Effector memory CD8-positive, alpha-beta T cell (primary cell): Measurements from ENCODE around the gene SRGAP1.
"Not testable (repeated sequence)": the region's sequence is repeated elsewhere in the genome, so short reads cannot be mapped to it uniquely, and the experiment has no call there.

Source experiments
- ATAC-seq: fragments of 150-1000 bp; cut with Tn5 transposase; replicated peaks from 2 replicates; pipeline ENCODE4 v1.10.0; 2021; ENCODE audit warnings: mild to moderate bottlenecking, moderate library complexity
- DNase-seq, 3 experiments: peaks; one replicate each; pipeline ENCODE4 v3.0.0; 2021
- H3K27ac Mint-ChIP-seq, 2 donors: one replicate each; pipeline ENCODE4 v1.8.0; 2022; ENCODE audit warnings: mild to moderate bottlenecking in 2 of 2, mixed read lengths in 2 of 2, moderate library complexity in 2 of 2
- H3K27me3 Mint-ChIP-seq, 2 donors: one replicate each; pipeline ENCODE4 v1.8.0; 2022; ENCODE audit warnings: mixed read lengths in 2 of 2
- H3K36me3 Mint-ChIP-seq: one replicate; pipeline ENCODE4 v1.8.0; 2022; ENCODE audit warnings: mild to moderate bottlenecking, moderate library complexity, mixed read lengths; ENCODE audit not compliant: insufficient read depth
- H3K4me1 Mint-ChIP-seq, 2 donors: one replicate each; pipeline ENCODE4 v1.8.0; 2022; ENCODE audit warnings: low read depth in 2 of 2, mixed read lengths in 2 of 2
- H3K4me3 Mint-ChIP-seq, 2 donors: one replicate each; pipeline ENCODE4 v1.8.0; 2022; ENCODE audit warnings: mild to moderate bottlenecking in 2 of 2, mixed read lengths in 2 of 2, moderate library complexity in 2 of 2
- H3K9me3 Mint-ChIP-seq, 2 donors: one replicate each; pipeline ENCODE4 v1.8.0; 2022; ENCODE audit warnings: mixed read lengths in 2 of 2

SRGAP1 gene

GRCh38 chr12:63816031-63816430, 28.5 kb upstream of the SRGAP1 start:
- H3K9me3 Mint-ChIP-seq = peaks cover 0 to 1% of the 10 kb centered on the region in 2 donors
- no peak for ATAC-seq
- peaks cover 4% of the 10 kb centered on the region for H3K36me3 Mint-ChIP-seq

GRCh38 chr12:63820427-63820826, 24.1 kb upstream of the SRGAP1 start:
- ATAC-seq = no peak
- Mint-ChIP-seq H3K4me3 (no peak overlapping the region), H3K27me3 (peaks cover 24 to 42% of the 10 kb centered on the region in 2 donors), H3K27ac (no peak overlapping the region), H3K4me1 (peaks cover 12% of the 10 kb centered on the region in 2 donors), H3K36me3 (no peaks in the 10 kb centered on the region), H3K9me3 (peaks cover 0 to 1% of the 10 kb centered on the region in 2 donors)
- no peak for DNase-seq

More at GRCh38 chr12:63816031-63816430, 28.5 kb upstream of the SRGAP1 start:
- Mint-ChIP-seq H3K4me3 (peak overlapping the region in 1 of 2 donors; percentile 61), H3K27ac (peak overlapping the region; percentile 49 to 85), H3K4me1 (peaks cover 13 to 16% of the 10 kb centered on the region in 2 donors), H3K27me3 (peaks cover 0 to 18% of the 10 kb centered on the region in 2 donors)
- DNase-seq = no peak

- DNase-seq (no peak), ATAC-seq (peak; percentile 21)
- peak overlapping the region; percentile 62 to 76 for H3K4me3 Mint-ChIP-seq
- H3K27me3 Mint-ChIP-seq = peaks cover 24 to 42% of the 10 kb centered on the region in 2 donors
- peaks cover 0 to 1% of the 10 kb centered on the region in 2 donors for H3K9me3 Mint-ChIP-seq
- H3K27ac Mint-ChIP-seq = no peak overlapping the region
- H3K4me1 Mint-ChIP-seq = peaks cover 5 to 6% of the 10 kb centered on the region in 2 donors
- no peaks in the 10 kb centered on the region for H3K36me3 Mint-ChIP-seq
Measured at GRCh38 chr12:63821781-63822251, 22.7 kb upstream of the SRGAP1 start.

- DNase-seq = no peak
- H3K27ac Mint-ChIP-seq = no peak overlapping the region
- no peaks in the 10 kb centered on the region for H3K36me3 Mint-ChIP-seq
- H3K9me3 Mint-ChIP-seq = peaks cover 0 to 1% of the 10 kb centered on the region in 2 donors
- peaks cover 5 to 6% of the 10 kb centered on the region in 2 donors for H3K4me1 Mint-ChIP-seq
- ATAC-seq = no peak
- H3K27me3 Mint-ChIP-seq = peaks cover 24 to 42% of the 10 kb centered on the region in 2 donors
- peak overlapping the region; percentile 62 to 76 for H3K4me3 Mint-ChIP-seq
Measured at GRCh38 chr12:63822352-63822751, 22.1 kb upstream of the SRGAP1 start.

GRCh38 chr12:63823040-63823439, 21.5 kb upstream of the SRGAP1 start:
- Mint-ChIP-seq H3K27me3 (peaks cover 24 to 42% of the 10 kb centered on the region in 2 donors), H3K9me3 (peaks cover 0 to 1% of the 10 kb centered on the region in 2 donors), H3K36me3 (no peaks in the 10 kb centered on the region), H3K4me3 (no peak overlapping the region), H3K27ac (no peak overlapping the region), H3K4me1 (peaks cover 5 to 6% of the 10 kb centered on the region in 2 donors)
- DNase-seq (no peak), ATAC-seq (no peak)

- no peaks in the 10 kb centered on the region for H3K9me3 Mint-ChIP-seq
- DNase-seq = no peak
- H3K36me3 Mint-ChIP-seq = no peaks in the 10 kb centered on the region
- H3K27me3 Mint-ChIP-seq = peaks cover 24 to 33% of the 10 kb centered on the region in 2 donors
- H3K4me1 Mint-ChIP-seq = peaks cover 5 to 6% of the 10 kb centered on the region in 2 donors
- no peak overlapping the region for H3K27ac Mint-ChIP-seq
- ATAC-seq = peak; percentile 54
- H3K4me3 Mint-ChIP-seq = no peak overlapping the region
Measured at GRCh38 chr12:63826006-63826585, 18.4 kb upstream of the SRGAP1 start.

- ATAC-seq = no peak
- Mint-ChIP-seq H3K9me3 (no peaks in the 10 kb centered on the region), H3K27me3 (peaks cover 11 to 15% of the 10 kb centered on the region in 2 donors), H3K27ac (no peak overlapping the region), H3K4me3 (no peak overlapping the region), H3K36me3 (no peaks in the 10 kb centered on the region), H3K4me1 (no peaks in the 10 kb centered on the region)
- DNase-seq = no peak
Measured at GRCh38 chr12:63828867-63829266, 15.6 kb upstream of the SRGAP1 start.

GRCh38 chr12:63836046-63836445, 8.5 kb upstream of the SRGAP1 start:
- no peaks in the 10 kb centered on the region for H3K9me3 Mint-ChIP-seq
- ATAC-seq = no peak
- no peaks in the 10 kb centered on the region for H3K4me1 Mint-ChIP-seq
- no peak overlapping the region for H3K27ac Mint-ChIP-seq
- H3K27me3 Mint-ChIP-seq = peaks cover 0 to 26% of the 10 kb centered on the region in 2 donors
- peaks cover 2% of the 10 kb centered on the region for H3K36me3 Mint-ChIP-seq
- no peak for DNase-seq
- H3K4me3 Mint-ChIP-seq = no peak overlapping the region

GRCh38 chr12:63836936-63837335, 7.6 kb upstream of the SRGAP1 start:
- H3K4me1 Mint-ChIP-seq = no peaks in the 10 kb centered on the region
- no peaks in the 10 kb centered on the region for H3K9me3 Mint-ChIP-seq
- ATAC-seq = no peak
- no peak overlapping the region for H3K27ac Mint-ChIP-seq
- peaks cover 2% of the 10 kb centered on the region for H3K36me3 Mint-ChIP-seq
- H3K27me3 Mint-ChIP-seq = peaks cover 0 to 18% of the 10 kb centered on the region in 2 donors
- DNase-seq = no peak
- H3K4me3 Mint-ChIP-seq = no peak overlapping the region

- H3K9me3 Mint-ChIP-seq = no peaks in the 10 kb centered on the region
- peaks cover 0 to 4% of the 10 kb centered on the region in 2 donors for H3K4me1 Mint-ChIP-seq
- H3K36me3 Mint-ChIP-seq = peaks cover 2% of the 10 kb centered on the region
- DNase-seq = no peak
- no peak overlapping the region for H3K27ac Mint-ChIP-seq
- H3K27me3 Mint-ChIP-seq = peaks cover 0 to 15% of the 10 kb centered on the region in 2 donors
- ATAC-seq = no peak
- no peak overlapping the region for H3K4me3 Mint-ChIP-seq
Measured at GRCh38 chr12:63838411-63838810, 6.1 kb upstream of the SRGAP1 start.

GRCh38 chr12:63841011-63841410, 3.5 kb upstream of the SRGAP1 start:
- H3K4me3 Mint-ChIP-seq = no peak overlapping the region
- H3K27me3 Mint-ChIP-seq = peaks cover 7 to 30% of the 10 kb centered on the region in 2 donors
- peaks cover 2% of the 10 kb centered on the region for H3K36me3 Mint-ChIP-seq
- H3K27ac Mint-ChIP-seq = no peak overlapping the region
- no peaks in the 10 kb centered on the region for H3K9me3 Mint-ChIP-seq
- ATAC-seq (no peak), DNase-seq (no peak)
- peaks cover 6 to 9% of the 10 kb centered on the region in 2 donors for H3K4me1 Mint-ChIP-seq

- Mint-ChIP-seq H3K4me3 (no peak overlapping the region), H3K9me3 (no peaks in the 10 kb centered on the region), H3K36me3 (peaks cover 2% of the 10 kb centered on the region), H3K27me3 (peaks cover 10 to 36% of the 10 kb centered on the region in 2 donors), H3K27ac (no peak overlapping the region), H3K4me1 (peaks cover 6 to 9% of the 10 kb centered on the region in 2 donors)
- ATAC-seq (no peak), DNase-seq (no peak)
Measured at GRCh38 chr12:63841571-63841970, 2.9 kb upstream of the SRGAP1 start.

GRCh38 chr12:63842750-63843149, 1.8 kb upstream of the SRGAP1 start:
- not testable (repeated sequence) for DNase-seq, H3K4me1 Mint-ChIP-seq, ATAC-seq, H3K27ac Mint-ChIP-seq, H3K36me3 Mint-ChIP-seq, H3K9me3 Mint-ChIP-seq
- Mint-ChIP-seq H3K4me3 (peak overlapping the region; percentile 64 to 74), H3K27me3 (peaks cover 13 to 37% of the 10 kb centered on the region in 2 donors)

- peaks cover 6 to 9% of the 10 kb centered on the region in 2 donors for H3K4me1 Mint-ChIP-seq
- peaks cover 5% of the 10 kb centered on the region for H3K36me3 Mint-ChIP-seq
- H3K4me3 Mint-ChIP-seq = peak overlapping the region; percentile 64 to 74
- H3K9me3 Mint-ChIP-seq = no peaks in the 10 kb centered on the region
- peaks cover 13 to 32% of the 10 kb centered on the region in 2 donors for H3K27me3 Mint-ChIP-seq
- ATAC-seq (peak; percentile 49), DNase-seq (peak in 1 of 3 experiments; percentile 16)
- H3K27ac Mint-ChIP-seq = no peak overlapping the region
Measured at GRCh38 chr12:63843254-63843720, 1.2 kb upstream of the SRGAP1 start.
